H1 (cell line): ENCODE data around the gene EML4. TPM values are rescaled to one million over a fixed set of nuclear protein-coding genes. Genes with fewer than 3 reads are reported as not detected.

Experiments used
- CTCF ChIA-PET: fragments of 300-600 bp; sonication (Branson Sonifier 250); formaldehyde crosslinking; loops from one replicate; lab custom pipeline; 2021; ENCODE audit not compliant: partially characterized antibody; lab: Charles Lee
- POLR2A ChIA-PET: fragments of 300-600 bp; sonication (Branson Sonifier 250); formaldehyde crosslinking; loops from one replicate; lab custom pipeline; 2021; ENCODE audit warnings: inconsistent platforms; ENCODE audit not compliant: partially characterized antibody; lab: Charles Lee
- DNase-seq, 2 experiments: peaks; one replicate each; pipeline versions ENCODE4 v3.0.0 to v3.0.0-alpha.2; 2010 to 2022; ENCODE audit warnings: low spot score in 2 of 2, low read depth in 1 of 2, mixed read lengths in 1 of 2
- FAIRE-seq: peaks from 2 replicates; lab custom pipeline; 2011; peaks lifted over from hg19 to GRCh38; lab: Jason Lieb, UNC
- H2AFZ ChIP-seq: 2 replicates; pipeline ENCODE4 v1.8.1; 2012; ENCODE audit warnings: low read length, inconsistent platforms
- H2AK5ac ChIP-seq: 2 replicates; pipeline ENCODE4 v1.6.1; 2013; ENCODE audit warnings: low read depth, low read length
- H2BK120ac ChIP-seq: replicated peaks from 2 replicates; pipeline ENCODE3; 2013; ENCODE audit warnings: low read depth, low read length, inconsistent platforms
- H2BK12ac ChIP-seq: 2 replicates; pipeline ENCODE4 v1.6.1; 2013; ENCODE audit warnings: low read depth, low read length
- H2BK15ac ChIP-seq: 2 replicates; pipeline ENCODE4 v1.6.1; 2013; ENCODE audit warnings: low read length
- H2BK20ac ChIP-seq: 2 replicates; pipeline ENCODE4 v1.6.1; 2013; ENCODE audit warnings: low read length
- H2BK5ac ChIP-seq: 2 replicates; pipeline ENCODE4 v1.6.1; 2013; ENCODE audit warnings: low read depth, low read length
- H3K14ac ChIP-seq: 2 replicates; pipeline ENCODE4 v1.6.1; 2013; ENCODE audit warnings: inconsistent platforms; ENCODE audit not compliant: insufficient read length
- H3K18ac ChIP-seq: 2 replicates; pipeline ENCODE4 v1.6.1; 2013; ENCODE audit warnings: low read length; ENCODE audit errors: extremely low read depth
- H3K23ac ChIP-seq: 2 replicates; pipeline ENCODE4 v1.6.1; 2013; ENCODE audit warnings: inconsistent platforms; ENCODE audit not compliant: insufficient read length
- H3K23me2 ChIP-seq: 2 replicates; pipeline ENCODE4 v1.6.1; 2013; ENCODE audit warnings: low read depth, low read length
- H3K27ac ChIP-seq: 2 replicates; pipeline ENCODE4 v1.6.1; 2011; ENCODE audit warnings: low read depth, low read length, inconsistent platforms
- H3K27me3 ChIP-seq, 4 experiments: replicated peaks in 1 of 4; 1 replicate in 1 of 4; 2 replicates in 3 of 4; pipeline versions ENCODE4 v1.6.1 to v1.8.1; 2011 to 2013; ENCODE audit warnings: low read length in 3 of 4, mild to moderate bottlenecking in 3 of 4, inconsistent platforms in 2 of 4, mixed read lengths in 2 of 4, moderate library complexity in 1 of 4; ENCODE audit not compliant: control insufficient read depth in 3 of 4, insufficient read depth in 3 of 4; ENCODE audit errors: extremely low read depth in 1 of 4
- H3K36me3 ChIP-seq, 4 experiments: 2 replicates each; pipeline versions ENCODE4 v1.6.1 to v1.8.1; 2011 to 2013; ENCODE audit warnings: mild to moderate bottlenecking in 4 of 4, low read length in 3 of 4, moderate library complexity in 2 of 4, control low read depth in 1 of 4, inconsistent platforms in 1 of 4; ENCODE audit not compliant: insufficient read depth in 4 of 4, control insufficient read depth in 2 of 4
- H3K4ac ChIP-seq: replicated peaks from 2 replicates; pipeline ENCODE3; 2013; ENCODE audit warnings: low read length, low read depth, mixed read lengths, inconsistent platforms; ENCODE audit not compliant: insufficient read length
- H3K4me1 ChIP-seq, 4 experiments: replicated peaks in 1 of 4; 1 replicate in 1 of 4; 2 replicates in 3 of 4; pipeline versions ENCODE4 v1.6.1 to v1.8.1; 2011 to 2013; ENCODE audit warnings: low read length in 3 of 4, inconsistent platforms in 2 of 4, mixed read lengths in 1 of 4; ENCODE audit not compliant: insufficient read depth in 4 of 4, control insufficient read depth in 3 of 4
- H3K4me2 ChIP-seq, 2 experiments: 2 replicates each; pipeline versions ENCODE4 v1.6.1 to v1.8.1; 2011 to 2013; ENCODE audit warnings: low read depth in 2 of 2, low read length in 2 of 2, control low read depth in 1 of 2, inconsistent platforms in 1 of 2, mild to moderate bottlenecking in 1 of 2; ENCODE audit not compliant: insufficient read depth in 1 of 2
- H3K4me3 ChIP-seq, 4 experiments: fragments of 200-600, 300-600 bp in 1 of 4; sonication (generic), shearing (Covaris generic), sonication (Bioruptor Twin) in 1 of 4; 2 replicates each; pipeline versions ENCODE4 v1.5.1 to v1.8.1; 2011 to 2016; ENCODE audit warnings: low read length in 4 of 4, low read depth in 3 of 4, control low read depth in 2 of 4, inconsistent platforms in 2 of 4, mild to moderate bottlenecking in 2 of 4, mixed read lengths in 1 of 4, moderate library complexity in 1 of 4; ENCODE audit not compliant: insufficient read depth in 2 of 4; ENCODE audit errors: extremely low read depth in 1 of 4
- H3K56ac ChIP-seq: replicated peaks from 2 replicates; pipeline ENCODE3; 2013; ENCODE audit warnings: low read depth, mild to moderate bottlenecking, mixed read lengths, low read length, inconsistent platforms; ENCODE audit not compliant: insufficient read length
- H3K79me1 ChIP-seq: 2 replicates; pipeline ENCODE4 v1.6.1; 2013; ENCODE audit warnings: low read depth, low read length, control low read depth
- H3K79me2 ChIP-seq, 2 experiments: 2 replicates each; pipeline versions ENCODE4 v1.6.1 to v1.8.1; 2012 to 2013; ENCODE audit warnings: low read length in 2 of 2, mild to moderate bottlenecking in 2 of 2, inconsistent platforms in 1 of 2; ENCODE audit not compliant: insufficient read depth in 2 of 2, control insufficient read depth in 1 of 2
- H3K9ac ChIP-seq, 4 experiments: replicated peaks in 1 of 4; 1 replicate in 1 of 4; 2 replicates in 3 of 4; pipeline versions ENCODE4 v1.6.1 to v1.8.1; 2011 to 2013; ENCODE audit warnings: low read depth in 3 of 4, low read length in 3 of 4, control low read depth in 2 of 4, mild to moderate bottlenecking in 2 of 4, moderate library complexity in 2 of 4, inconsistent platforms in 1 of 4; ENCODE audit errors: extremely low read depth in 1 of 4
- H3K9me3 ChIP-seq, 2 experiments: 2 replicates each; pipeline versions ENCODE4 v1.6.1 to v1.8.1; 2012 to 2013; ENCODE audit warnings: mild to moderate bottlenecking in 2 of 2, moderate library complexity in 2 of 2, control low read depth in 1 of 2, inconsistent platforms in 1 of 2, low read depth in 1 of 2, low read length in 1 of 2, mixed read lengths in 1 of 2; ENCODE audit not compliant: insufficient read depth in 2 of 2
- H4K20me1 ChIP-seq, 2 experiments: replicated peaks in 1 of 2; 2 replicates each; pipeline versions ENCODE3 to v1.8.1; 2011 to 2013; ENCODE audit warnings: inconsistent platforms in 2 of 2, low read length in 2 of 2, mild to moderate bottlenecking in 1 of 2; ENCODE audit not compliant: insufficient read depth in 2 of 2, control insufficient read depth in 1 of 2
- H4K5ac ChIP-seq: 2 replicates; pipeline ENCODE4 v1.6.1; 2013; ENCODE audit warnings: low read length, low read depth, mixed read lengths, inconsistent platforms; ENCODE audit not compliant: insufficient read length
- H4K8ac ChIP-seq: 2 replicates; pipeline ENCODE4 v1.8.0; 2013; ENCODE audit warnings: mild to moderate bottlenecking, moderate library complexity, low read length, inconsistent platforms; ENCODE audit not compliant: insufficient read depth; ENCODE audit errors: extremely low read depth
- H4K91ac ChIP-seq: replicated peaks from 2 replicates; pipeline ENCODE3; 2013; ENCODE audit warnings: low read length, mixed read lengths, inconsistent platforms; ENCODE audit not compliant: insufficient read length
- CBX5 ChIP-seq: fragments of 300-800, 300-1000 bp; sonication (generic); IDR thresholded peaks from 2 replicates; pipeline ENCODE4 v1.7.1; 2016; ENCODE audit warnings: antibody characterized with exemption, low read length, low read depth
- CBX8 ChIP-seq: fragments of 300-800, 300-1000 bp; sonication (generic); IDR thresholded peaks from 2 replicates; pipeline ENCODE4 v1.7.1; 2016; ENCODE audit warnings: low read depth, low read length, borderline replicate concordance
- TCF12 ChIP-seq: IDR thresholded peaks from 2 replicates; pipeline ENCODE4 v1.6.1; 2011; ENCODE audit warnings: low read depth, mild to moderate bottlenecking, low read length
- WGBS, 2 experiments: shearing (Covaris generic) in 1 of 2; methylation state at CpG; one replicate each; pipeline versions ENCODE4 v1.1.6 to v1.1.7; 2013 to 2015; ENCODE audit warnings: low lambda C conversion rate in 2 of 2, mixed read lengths in 2 of 2, inconsistent platforms in 1 of 2, low coverage in 1 of 2, missing lambda C conversion rate in 1 of 2; ENCODE audit not compliant: insufficient replicate concordance in 2 of 2, insufficient coverage in 1 of 2, insufficient read length in 1 of 2; ENCODE audit errors: extremely low coverage in 1 of 2, missing lambda C conversion rate in 1 of 2; 5-methylcytosine and 5-hydroxymethylcytosine counted together
- polyA plus RNA-seq, 7 experiments: library from polyadenylated mRNA; depleted of rRNA in 3 of 7; stranded (reverse) in 5 of 7; unstranded in 2 of 7; fragments of >200 nt in 5 of 7; fragments of 200-250 nt in 2 of 7; gene quantifications; 1 replicate in 5 of 7; 2 replicates in 1 of 7; 4 replicates in 1 of 7; pipeline versions ENCODE4 v1.2.1 to v1.2.3, GENCODE V29; 2011 to 2013; ENCODE audit warnings: missing spikeins in 2 of 7, mixed read lengths in 2 of 7
- total RNA-seq: library from RNA; stranded (reverse); fragmentation: NEBNext Ultra II Directional; extraction: Animal tissue kit (Norgen Biotek cat#: 25700); gene quantifications from 2 replicates; pipeline ENCODE4 v1.2.1, GENCODE V29; 2021

The EML4 gene
- total and polyA plus RNA-seq, 2 of the 8 experiments (the other 6 are each of a cell fraction or from before 2014, with no cell fraction given), result 50.1 to 104 TPM

- Histone ChIP-seq H3K27me3 (no peaks in the 10 kb centered on the region), H4K8ac (no peak overlapping the region), H4K91ac (no peak overlapping the region), H3K14ac (no peak overlapping the region), H2BK12ac (no peak overlapping the region), H3K9ac (no peak overlapping the region), H3K79me1 (no peaks in the 10 kb centered on the region; the same call in 1 of the 2 replicates), H3K23ac (no peak overlapping the region), H2BK20ac (no peak overlapping the region), H3K23me2 (no peaks in the 10 kb centered on the region), H3K4me1 (peaks cover 0 to 4% (median 0%) of the 10 kb centered on the region in 4 experiments; a peak in 1 of 7 replicates), H3K27ac (no peak overlapping the region), H3K4me2 (no peak overlapping the region), H3K4me3 (no peak overlapping the region), H3K9me3 (no peaks in the 10 kb centered on the region; a peak in 1 of 4 replicates), H3K18ac (no peak overlapping the region), H4K5ac (no peak overlapping the region), H2BK15ac (no peak overlapping the region), H2BK120ac (no peak overlapping the region), H2BK5ac (no peak overlapping the region), H3K4ac (no peak overlapping the region), H3K56ac (no peak overlapping the region), H2AFZ (no peak overlapping the region), H3K36me3 (peaks cover 0 to 3% (median 0%) of the 10 kb centered on the region in 4 experiments; a peak in 1 of 8 replicates), H3K79me2 (no peaks in the 10 kb centered on the region; a peak in 1 of 4 replicates), H2AK5ac (no peak overlapping the region), H4K20me1 (no peaks in the 10 kb centered on the region)
- POLR2A ChIA-PET, result no interaction called here
- DNase-seq (no peak), FAIRE-seq (no peak)
- WGBS, 2 experiments, result 85% methylated on average over 3 of the region's 3 CpGs; no CpG with 5 or more reads in 1 of the 2 experiments
- no peak for TF ChIP-seq CBX8
- no peak for TF ChIP-seq TCF12
- TF ChIP-seq CBX5, result no peak
- CTCF ChIA-PET, result interaction anchor here (1.5 to 1.7 kb wide), 3 partner anchors 13 to 166 kb away, joined by 4 to 5 read pairs (median 4); no protein-coding TSS in a partner anchor
Measured at GRCh38 chr2:42252464-42252863, 83.3 kb downstream of the EML4 start.
